Panc1 (cell line): ENCODE results near the gene GUK1.

Source experiments
- CTCF ChIP-seq: fragments of 450-650 bp; IDR thresholded peaks from 2 replicates; pipeline ENCODE4 v1.5.1; 2017; ENCODE audit warnings: mild to moderate bottlenecking
- POLR2AphosphoS5 ChIP-seq: IDR thresholded peaks from 2 replicates; pipeline ENCODE4 v1.6.1; 2012; ENCODE audit warnings: mild to moderate bottlenecking, low read depth, low read length, moderate library complexity
- TF ChIP-seq, protein P1 (sequence below), 2 experiments: IDR thresholded peaks; 2 replicates each; pipeline ENCODE4 v1.6.1; 2011 to 2012; ENCODE audit warnings: low read depth in 2 of 2, control low read depth in 1 of 2, low read length in 1 of 2, mild to moderate bottlenecking in 1 of 2, moderate library complexity in 1 of 2; ENCODE audit not compliant: insufficient read depth in 1 of 2

GRCh38 chr1:228175316-228176023 is 35.4 kb downstream of the GUK1 start:
- TF ChIP-seq CTCF (no peak), POLR2AphosphoS5 (no peak)
- TF ChIP-seq, protein P1, sequence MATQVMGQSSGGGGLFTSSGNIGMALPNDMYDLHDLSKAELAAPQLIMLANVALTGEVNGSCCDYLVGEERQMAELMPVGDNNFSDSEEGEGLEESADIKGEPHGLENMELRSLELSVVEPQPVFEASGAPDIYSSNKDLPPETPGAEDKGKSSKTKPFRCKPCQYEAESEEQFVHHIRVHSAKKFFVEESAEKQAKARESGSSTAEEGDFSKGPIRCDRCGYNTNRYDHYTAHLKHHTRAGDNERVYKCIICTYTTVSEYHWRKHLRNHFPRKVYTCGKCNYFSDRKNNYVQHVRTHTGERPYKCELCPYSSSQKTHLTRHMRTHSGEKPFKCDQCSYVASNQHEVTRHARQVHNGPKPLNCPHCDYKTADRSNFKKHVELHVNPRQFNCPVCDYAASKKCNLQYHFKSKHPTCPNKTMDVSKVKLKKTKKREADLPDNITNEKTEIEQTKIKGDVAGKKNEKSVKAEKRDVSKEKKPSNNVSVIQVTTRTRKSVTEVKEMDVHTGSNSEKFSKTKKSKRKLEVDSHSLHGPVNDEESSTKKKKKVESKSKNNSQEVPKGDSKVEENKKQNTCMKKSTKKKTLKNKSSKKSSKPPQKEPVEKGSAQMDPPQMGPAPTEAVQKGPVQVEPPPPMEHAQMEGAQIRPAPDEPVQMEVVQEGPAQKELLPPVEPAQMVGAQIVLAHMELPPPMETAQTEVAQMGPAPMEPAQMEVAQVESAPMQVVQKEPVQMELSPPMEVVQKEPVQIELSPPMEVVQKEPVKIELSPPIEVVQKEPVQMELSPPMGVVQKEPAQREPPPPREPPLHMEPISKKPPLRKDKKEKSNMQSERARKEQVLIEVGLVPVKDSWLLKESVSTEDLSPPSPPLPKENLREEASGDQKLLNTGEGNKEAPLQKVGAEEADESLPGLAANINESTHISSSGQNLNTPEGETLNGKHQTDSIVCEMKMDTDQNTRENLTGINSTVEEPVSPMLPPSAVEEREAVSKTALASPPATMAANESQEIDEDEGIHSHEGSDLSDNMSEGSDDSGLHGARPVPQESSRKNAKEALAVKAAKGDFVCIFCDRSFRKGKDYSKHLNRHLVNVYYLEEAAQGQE (IDR thresholded peaks at IDR 0.05; ENCODE audit: insufficient read depth in 1 of 2, low read depth in 2 of 2, low read length in 1 of 2): no peak
